ENCODE data around the gene ACTMAP.
"Not testable (repeated sequence)": the region's sequence is repeated elsewhere in the genome, so short reads cannot be mapped to it uniquely, and the experiment has no call there.

ACTMAP gene

GRCh38 chr19:40733149-40733548 lies 17.1 kb downstream of the ACTMAP start:
- Histone ChIP-seq H3K9ac (ENCODE audit: low read depth, low read length, poor library complexity, severe bottlenecking) (no peak overlapping the region), H3K4me3 (ENCODE audit: low read length, poor library complexity, severe bottlenecking) (no peak overlapping the region), H4K20me1 (ENCODE audit: insufficient read depth, low read length, poor library complexity, severe bottlenecking) (no peaks in the 10 kb centered on the region), H3K9me2 (replicated peaks; ENCODE audit: low read depth, low read length) (no peaks in the 10 kb centered on the region), H3K27me3 (ENCODE audit: insufficient read depth, low read length, poor library complexity, severe bottlenecking) (no peaks in the 10 kb centered on the region), H2AFZ (ENCODE audit: low read length) (no peak overlapping the region), H3K9me3 (ENCODE audit: insufficient read depth, low read depth, low read length) (no peaks in the 10 kb centered on the region), H3K4me2 (ENCODE audit: low read depth, low read length, poor library complexity, severe bottlenecking) (no peak overlapping the region), H3K4me1 (ENCODE audit: insufficient read depth, low read length, poor library complexity, severe bottlenecking) (no peaks in the 10 kb centered on the region), H3F3A (ENCODE audit: low read depth) (no peaks in the 10 kb centered on the region), H3K36me3 (ENCODE audit: insufficient read depth, low read length) (no peaks in the 10 kb centered on the region), H3K79me2 (ENCODE audit: insufficient read depth, low read length) (no peaks in the 10 kb centered on the region)
- TF ChIP-seq CTCF (conservative IDR thresholded peaks at IDR 0.05; ENCODE audit: low read length) (no peak), EZH2phosphoT487 (IDR thresholded peaks at IDR 0.05; ENCODE audit: borderline replicate concordance) (no peak)

- not testable (repeated sequence) for H3K4me2 ChIP-seq (ENCODE audit: low read depth, low read length, poor library complexity, severe bottlenecking); H2AFZ ChIP-seq (ENCODE audit: low read length); H3K79me2 ChIP-seq (ENCODE audit: insufficient read depth, low read length); H3K4me3 ChIP-seq (ENCODE audit: low read length, poor library complexity, severe bottlenecking); H3K36me3 ChIP-seq (ENCODE audit: insufficient read depth, low read length); H3F3A ChIP-seq (ENCODE audit: low read depth); H3K9ac ChIP-seq (ENCODE audit: low read depth, low read length, poor library complexity, severe bottlenecking); H3K9me2 ChIP-seq (replicated peaks; ENCODE audit: low read depth, low read length); H4K20me1 ChIP-seq (ENCODE audit: insufficient read depth, low read length, poor library complexity, severe bottlenecking); H3K4me1 ChIP-seq (ENCODE audit: insufficient read depth, low read length, poor library complexity, severe bottlenecking); H3K9me3 ChIP-seq (ENCODE audit: insufficient read depth, low read depth, low read length); H3K27me3 ChIP-seq (ENCODE audit: insufficient read depth, low read length, poor library complexity, severe bottlenecking)
These were observed 18.0 kb downstream of the ACTMAP start for GRCh38 chr19:40732304-40732703.

- not testable (repeated sequence) for H4K20me1 ChIP-seq (ENCODE audit: insufficient read depth, low read length, poor library complexity, severe bottlenecking); H3K4me3 ChIP-seq (ENCODE audit: low read length, poor library complexity, severe bottlenecking); H3K9ac ChIP-seq (ENCODE audit: low read depth, low read length, poor library complexity, severe bottlenecking); H3K79me2 ChIP-seq (ENCODE audit: insufficient read depth, low read length); H3K4me1 ChIP-seq (ENCODE audit: insufficient read depth, low read length, poor library complexity, severe bottlenecking); H3K9me2 ChIP-seq (replicated peaks; ENCODE audit: low read depth, low read length); H3F3A ChIP-seq (ENCODE audit: low read depth); H2AFZ ChIP-seq (ENCODE audit: low read length); H3K27me3 ChIP-seq (ENCODE audit: insufficient read depth, low read length, poor library complexity, severe bottlenecking); H3K4me2 ChIP-seq (ENCODE audit: low read depth, low read length, poor library complexity, severe bottlenecking); H3K9me3 ChIP-seq (ENCODE audit: insufficient read depth, low read depth, low read length); H3K36me3 ChIP-seq (ENCODE audit: insufficient read depth, low read length)
These were observed 20.2 kb downstream of the ACTMAP start for GRCh38 chr19:40730065-40730464.

GRCh38 chr19:40726279-40726678 lies 24.0 kb downstream of the ACTMAP start:
- no peaks in the 10 kb centered on the region for H3K36me3 ChIP-seq (ENCODE audit: insufficient read depth, low read length)

More at GRCh38 chr19:40726279-40726678, 24.0 kb downstream of the ACTMAP start:
- Histone ChIP-seq H3K9ac (ENCODE audit: low read depth, low read length, poor library complexity, severe bottlenecking) (no peak overlapping the region), H4K20me1 (ENCODE audit: insufficient read depth, low read length, poor library complexity, severe bottlenecking) (no peaks in the 10 kb centered on the region), H3K9me3 (ENCODE audit: insufficient read depth, low read depth, low read length) (no peaks in the 10 kb centered on the region), H3K4me1 (ENCODE audit: insufficient read depth, low read length, poor library complexity, severe bottlenecking) (no peaks in the 10 kb centered on the region), H3K4me3 (ENCODE audit: low read length, poor library complexity, severe bottlenecking) (no peak overlapping the region), H3K27me3 (ENCODE audit: insufficient read depth, low read length, poor library complexity, severe bottlenecking) (no peaks in the 10 kb centered on the region), H3K9me2 (replicated peaks; ENCODE audit: low read depth, low read length) (no peaks in the 10 kb centered on the region), H2AFZ (ENCODE audit: low read length) (no peak overlapping the region), H3F3A (ENCODE audit: low read depth) (no peaks in the 10 kb centered on the region), H3K79me2 (ENCODE audit: insufficient read depth, low read length) (no peaks in the 10 kb centered on the region), H3K4me2 (ENCODE audit: low read depth, low read length, poor library complexity, severe bottlenecking) (no peak overlapping the region)
- TF ChIP-seq EZH2phosphoT487 (IDR thresholded peaks at IDR 0.05; ENCODE audit: borderline replicate concordance) = no peak
- TF ChIP-seq CTCF (conservative IDR thresholded peaks at IDR 0.05; ENCODE audit: low read length) = no peak

Measured in Loucy (cell line).